Measurements from ENCODE around the gene USP34. TPM values are rescaled to one million over a fixed set of nuclear protein-coding genes. Genes with fewer than 3 reads are reported as not detected.

USP34 gene
- total RNA-seq, 1 donor = 154 TPM

GRCh38 chr2:61229936-61230335 lies 241.0 kb downstream of the USP34 start:
- no peak for TF ChIP-seq CTCF (IDR thresholded peaks at IDR 0.05; ENCODE audit: insufficient read depth, low read depth, low read length)
- peak; percentile 37 for DNase-seq (ENCODE audit: low read depth)
- H3K4me3 ChIP-seq (ENCODE audit: low read depth, low read length) = no peak overlapping the region

- H3K4me3 ChIP-seq (ENCODE audit: low read depth, low read length) = no peak overlapping the region
- no peak for DNase-seq (ENCODE audit: low read depth)
- TF ChIP-seq CTCF (IDR thresholded peaks at IDR 0.05; ENCODE audit: insufficient read depth, low read depth, low read length) = no peak
Measured at GRCh38 chr2:61222567-61222966, 248.3 kb downstream of the USP34 start.

- DNase-seq (ENCODE audit: low read depth) = no peak
- TF ChIP-seq CTCF (IDR thresholded peaks at IDR 0.05; ENCODE audit: insufficient read depth, low read depth, low read length) = no peak
- H3K4me3 ChIP-seq (ENCODE audit: low read depth, low read length) = no peak overlapping the region
Measured at GRCh38 chr2:61221819-61222218, 249.1 kb downstream of the USP34 start.

- no peak for TF ChIP-seq CTCF (IDR thresholded peaks at IDR 0.05; ENCODE audit: insufficient read depth, low read depth, low read length)
- H3K4me3 ChIP-seq (ENCODE audit: low read depth, low read length) = no peak overlapping the region
- DNase-seq (ENCODE audit: low read depth) = peak; percentile 18
Measured at GRCh38 chr2:61220768-61221167, 250.1 kb downstream of the USP34 start.

GRCh38 chr2:61218817-61219170 lies 252.1 kb downstream of the USP34 start:
- no peak overlapping the region for H3K4me3 ChIP-seq (ENCODE audit: low read depth, low read length)
- TF ChIP-seq CTCF (IDR thresholded peaks at IDR 0.05; ENCODE audit: insufficient read depth, low read depth, low read length) = no peak
- DNase-seq (ENCODE audit: low read depth) = no peak

GRCh38 chr2:61218076-61218816 lies 252.6 kb downstream of the USP34 start:
- DNase-seq (ENCODE audit: low read depth) = no peak
- no peak for TF ChIP-seq CTCF (IDR thresholded peaks at IDR 0.05; ENCODE audit: insufficient read depth, low read depth, low read length)
- H3K4me3 ChIP-seq (ENCODE audit: low read depth, low read length) = no peak overlapping the region

GRCh38 chr2:61214171-61214570 lies 256.7 kb downstream of the USP34 start:
- TF ChIP-seq CTCF (IDR thresholded peaks at IDR 0.05; ENCODE audit: insufficient read depth, low read depth, low read length) = no peak
- DNase-seq (ENCODE audit: low read depth) = peak; percentile 31
- H3K4me3 ChIP-seq (ENCODE audit: low read depth, low read length) = no peak overlapping the region
